Left lung (tissue), 10 donors: ENCODE measurements around the gene MYH9. TPM values are rescaled to one million over a fixed set of nuclear protein-coding genes. Genes with fewer than 3 reads are reported as not detected.
A peak's percentile ranks its signal among the peaks of the same experiment; 100 is the strongest.

ENCODE experiments used
- ATAC-seq: fragments of 200-7000 bp; cut with Tn5 transposase; one replicate; pipeline ENCODE4 v1.9.1; 2020; ENCODE audit warnings: moderate library complexity
- DNase-seq, 4 donors: peaks; one replicate each; pipeline ENCODE4 v3.0.0-alpha.2; 2013 to 2020
- H3K27ac ChIP-seq, 2 donors: fragments of 200-600 bp; sonication (generic) in 1 of 2; one replicate each; pipeline versions ENCODE4 v1.5.0 to v1.8.0; 2020 to 2021
- H3K27me3 ChIP-seq, 2 donors: fragments of 200-600 bp; sonication (generic) in 1 of 2; one replicate each; pipeline versions ENCODE4 v1.5.0 to v1.8.0; 2020 to 2021
- H3K36me3 ChIP-seq, 2 donors: fragments of 200-600 bp; sonication (generic) in 1 of 2; one replicate each; pipeline versions ENCODE4 v1.5.0 to v1.8.0; 2020 to 2021
- H3K4me1 ChIP-seq, 2 donors: fragments of 200-600 bp; one replicate each; pipeline ENCODE4 v1.8.0; 2021
- H3K4me3 ChIP-seq, 2 donors: fragments of 200-600 bp; sonication (generic) in 1 of 2; one replicate each; pipeline versions ENCODE4 v1.5.0 to v1.8.0; 2020 to 2021; ENCODE audit warnings: mild to moderate bottlenecking in 1 of 2
- H3K9me3 ChIP-seq, 2 donors: fragments of 200-600 bp; sonication (generic) in 1 of 2; one replicate each; pipeline versions ENCODE4 v1.5.0 to v1.8.0; 2020 to 2021
- intact Hi-C, 2 donors: fragments of 100-400 bp; cut with DNase I; formaldehyde crosslinking; loops; one replicate each; pipeline versions ENCODE4 v1.11.2 to v1.14.2; 2022
- polyA plus RNA-seq, 6 donors: library from polyadenylated mRNA; unstranded; fragments of 120-200 nt; gene quantifications; one replicate each; pipeline ENCODE4 v1.2.1, GENCODE V29; 2013; ENCODE audit not compliant: insufficient read length in 6 of 6
- total RNA-seq, 2 donors: library from RNA; stranded (reverse); fragmentation: NEBNext Ultra II Directional; extraction: Animal tissue kit (Norgen Biotek cat#: 25700); gene quantifications; one replicate each; pipeline ENCODE4 v1.2.1, GENCODE V29; 2021
- TF ChIP-seq, protein P1 (sequence below), 2 donors: fragments of 200-600 bp; sonication (generic) in 1 of 2; IDR thresholded peaks; one replicate each; pipeline versions ENCODE4 v1.5.0 to v1.8.0; 2021; ENCODE audit warnings: antibody characterized with exemption in 2 of 2
- donor health status: DM: no; HTN: yes; CAD: no.
- donor health status: DM: no; HTN: no; CAD: no.

MYH9 gene
- total and polyA plus RNA-seq, 8 donors: 225 to 761 (median 270) TPM

DNA sequence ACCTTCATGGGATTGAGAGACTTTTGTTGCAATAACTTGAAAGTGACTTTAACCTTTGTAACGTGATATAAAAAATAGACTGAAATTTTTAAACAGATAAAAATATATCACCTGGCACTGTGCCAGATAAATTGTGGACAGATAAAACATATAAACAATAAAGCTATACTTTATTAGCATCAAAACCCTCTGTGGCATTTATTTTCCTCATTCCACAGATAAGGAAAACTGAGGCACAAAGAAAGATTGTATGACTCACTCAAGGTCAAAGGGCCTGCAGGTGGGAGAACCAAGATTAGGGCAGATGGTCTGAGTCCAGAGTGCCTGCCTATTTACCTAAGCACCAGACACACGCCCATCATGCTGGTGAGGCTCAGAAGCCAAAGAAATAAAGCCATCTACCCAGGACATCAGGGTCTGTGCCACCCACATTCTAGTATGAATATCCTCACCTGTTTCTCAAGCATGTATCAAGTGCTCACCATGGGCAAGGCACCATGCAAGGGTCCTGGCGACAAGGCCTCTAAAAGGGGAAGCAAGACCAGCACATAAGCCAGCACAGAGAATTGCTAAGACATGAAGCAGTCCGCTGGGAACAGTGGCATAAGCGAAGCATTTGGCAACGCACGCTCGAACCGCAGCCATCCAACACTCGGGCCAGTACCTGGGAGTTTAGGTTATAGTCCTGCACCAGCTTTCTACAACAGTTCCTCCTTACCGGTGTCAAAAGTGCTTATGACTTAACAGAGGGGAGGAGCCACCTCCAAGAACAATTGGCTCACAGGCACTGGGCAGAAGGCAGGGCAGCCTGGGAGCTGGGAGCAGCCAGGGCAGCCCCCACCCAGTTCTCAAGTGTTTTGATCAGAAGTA is 17.6 kb downstream of the MYH9 start:
- ATAC-seq: peak; percentile 81
- intact Hi-C loops: no loop called here
- Histone ChIP-seq H3K36me3 (peaks cover 0 to 8% of the 10 kb centered on the region in 2 donors), H3K27ac (peak overlapping the region; percentile 87 to 99), H3K27me3 (no peaks in the 10 kb centered on the region), H3K4me1 (peaks cover 95 to 100% of the 10 kb centered on the region in 2 donors), H3K4me3 (peak overlapping the region in 1 of 2 donors; percentile 7), H3K9me3 (no peaks in the 10 kb centered on the region)
- DNase-seq: peak in 3 of 4 donors; percentile 81 to 82 (median 81)
- TF ChIP-seq, protein P1, sequence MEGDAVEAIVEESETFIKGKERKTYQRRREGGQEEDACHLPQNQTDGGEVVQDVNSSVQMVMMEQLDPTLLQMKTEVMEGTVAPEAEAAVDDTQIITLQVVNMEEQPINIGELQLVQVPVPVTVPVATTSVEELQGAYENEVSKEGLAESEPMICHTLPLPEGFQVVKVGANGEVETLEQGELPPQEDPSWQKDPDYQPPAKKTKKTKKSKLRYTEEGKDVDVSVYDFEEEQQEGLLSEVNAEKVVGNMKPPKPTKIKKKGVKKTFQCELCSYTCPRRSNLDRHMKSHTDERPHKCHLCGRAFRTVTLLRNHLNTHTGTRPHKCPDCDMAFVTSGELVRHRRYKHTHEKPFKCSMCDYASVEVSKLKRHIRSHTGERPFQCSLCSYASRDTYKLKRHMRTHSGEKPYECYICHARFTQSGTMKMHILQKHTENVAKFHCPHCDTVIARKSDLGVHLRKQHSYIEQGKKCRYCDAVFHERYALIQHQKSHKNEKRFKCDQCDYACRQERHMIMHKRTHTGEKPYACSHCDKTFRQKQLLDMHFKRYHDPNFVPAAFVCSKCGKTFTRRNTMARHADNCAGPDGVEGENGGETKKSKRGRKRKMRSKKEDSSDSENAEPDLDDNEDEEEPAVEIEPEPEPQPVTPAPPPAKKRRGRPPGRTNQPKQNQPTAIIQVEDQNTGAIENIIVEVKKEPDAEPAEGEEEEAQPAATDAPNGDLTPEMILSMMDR (IDR thresholded peaks at IDR 0.05): no peak

DNA sequence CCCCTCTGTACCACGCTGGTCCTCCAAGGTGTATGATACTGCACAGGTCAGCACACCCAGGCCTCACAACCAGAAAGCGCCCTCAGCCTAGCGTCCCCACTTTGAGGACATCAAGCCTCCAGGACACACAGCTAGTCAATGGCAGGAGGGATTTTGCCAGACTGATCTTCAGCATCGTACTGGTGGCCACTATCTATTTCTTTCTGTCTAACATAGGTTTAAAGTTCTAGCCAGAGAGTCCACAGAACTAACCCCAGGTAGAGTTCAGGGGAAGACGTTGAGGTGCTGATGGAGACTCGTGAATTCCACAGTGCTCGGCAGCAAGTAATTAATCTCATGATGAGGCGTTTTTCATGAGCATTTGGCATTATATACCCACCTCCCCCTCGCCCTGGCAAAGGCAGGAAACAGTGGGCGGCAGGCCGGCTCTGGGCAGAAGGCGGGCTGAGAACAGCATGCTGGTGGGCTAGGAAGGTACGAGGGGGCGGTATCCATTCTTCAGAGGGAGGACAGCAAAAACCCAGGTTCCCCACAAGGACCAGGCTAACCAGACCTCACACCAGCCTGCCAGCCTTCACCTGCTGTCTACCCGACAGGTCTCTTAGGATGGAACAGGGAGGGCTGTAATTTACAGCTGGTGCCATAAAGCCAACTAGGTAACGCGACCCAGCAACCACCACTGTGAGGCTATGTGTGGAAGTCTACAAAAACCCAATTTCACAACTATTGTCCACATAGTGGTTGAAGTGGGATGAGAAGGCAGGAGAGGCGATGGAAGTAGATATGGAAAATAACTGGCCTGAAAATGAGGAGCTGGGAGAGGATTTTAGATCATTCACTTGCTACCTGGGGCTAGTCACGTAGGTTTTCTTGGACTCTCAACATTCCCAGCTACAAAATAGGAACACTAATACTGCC is 18.5 kb downstream of the MYH9 start:
- TF ChIP-seq, protein P1 (IDR thresholded peaks at IDR 0.05): no peak
- H3K27me3 ChIP-seq: no peaks in the 10 kb centered on the region
- H3K9me3 ChIP-seq: no peaks in the 10 kb centered on the region
- no peak for ATAC-seq
- peaks cover 95 to 100% of the 10 kb centered on the region in 2 donors for H3K4me1 ChIP-seq
- peaks cover 0 to 5% of the 10 kb centered on the region in 2 donors for H3K36me3 ChIP-seq
- no peak for DNase-seq
- H3K27ac ChIP-seq: peak overlapping the region; percentile 87 to 99
- H3K4me3 ChIP-seq: no peak overlapping the region
- intact Hi-C loops: no loop called here

DNA sequence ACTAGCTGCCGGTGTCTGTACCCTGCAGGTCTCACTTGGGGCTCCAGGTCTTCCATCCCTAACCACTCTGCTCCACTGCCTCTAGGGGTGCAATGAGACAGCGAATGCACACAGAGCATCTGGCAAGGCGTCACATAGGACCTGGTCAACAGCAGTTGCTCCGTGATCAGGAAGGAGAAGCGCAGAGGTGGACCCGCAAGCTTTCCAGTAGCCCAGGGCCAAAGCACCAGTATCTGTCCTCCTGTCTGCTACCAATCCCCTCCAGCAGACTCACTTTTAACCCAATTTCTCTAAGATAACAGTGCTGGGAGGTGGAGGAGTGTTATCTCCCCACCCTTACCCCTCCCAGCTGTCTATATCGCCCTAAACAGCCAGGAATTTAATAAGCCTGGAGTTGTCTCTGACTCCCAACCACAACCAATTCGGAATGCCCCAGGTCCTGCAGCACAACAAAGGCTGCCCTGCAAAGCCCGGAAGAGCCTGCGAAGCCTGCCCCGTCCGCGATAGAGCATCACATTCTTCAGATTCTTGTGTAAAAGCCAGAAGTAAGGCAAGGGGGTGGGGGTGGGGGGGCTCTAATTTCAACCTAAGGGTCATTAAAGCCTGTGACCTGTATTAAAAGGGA is 19.3 kb downstream of the MYH9 start:
- ATAC-seq (peak; percentile 3), DNase-seq (no peak)
- H3K4me3 ChIP-seq: no peak overlapping the region
- peaks cover 0 to 8% of the 10 kb centered on the region in 2 donors for H3K36me3 ChIP-seq
- peak overlapping the region; percentile 87 to 99 for H3K27ac ChIP-seq
- no peaks in the 10 kb centered on the region for H3K9me3 ChIP-seq
- TF ChIP-seq, protein P1 (IDR thresholded peaks at IDR 0.05): no peak
- no peaks in the 10 kb centered on the region for H3K27me3 ChIP-seq
- H3K4me1 ChIP-seq: peaks cover 93 to 100% of the 10 kb centered on the region in 2 donors
- intact Hi-C loops: no loop called here

DNA sequence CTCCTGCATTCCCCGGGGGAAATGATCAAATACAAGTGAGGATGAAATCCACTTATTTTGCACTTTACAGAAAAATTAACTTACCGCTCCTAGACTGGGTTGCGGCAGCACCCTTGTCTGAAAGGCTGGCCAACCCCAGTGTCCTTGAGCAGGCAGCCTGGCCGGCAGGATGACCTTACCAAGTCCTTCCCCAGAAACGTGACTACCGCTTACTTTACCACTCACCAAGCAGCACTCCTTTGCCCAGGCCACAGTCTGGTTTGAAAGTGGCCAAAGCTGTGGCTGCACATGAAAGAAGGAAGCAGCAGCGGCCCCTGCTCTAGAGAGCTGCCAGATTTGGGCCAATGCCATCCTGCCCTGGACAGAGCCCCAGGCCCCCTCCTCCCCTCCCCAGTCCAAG is 20.3 kb downstream of the MYH9 start:
- Histone ChIP-seq H3K4me3 (no peak overlapping the region), H3K27me3 (no peaks in the 10 kb centered on the region), H3K4me1 (peaks cover 94 to 100% of the 10 kb centered on the region in 2 donors), H3K9me3 (no peaks in the 10 kb centered on the region), H3K36me3 (peaks cover 0 to 11% of the 10 kb centered on the region in 2 donors), H3K27ac (peak overlapping the region; percentile 87 to 99)
- intact Hi-C loops: no loop called here
- DNase-seq: no peak
- ATAC-seq: peak; percentile 2
- TF ChIP-seq, protein P1 (IDR thresholded peaks at IDR 0.05): no peak
